GM21381 (cell line): ENCODE data around the gene UST.
"Not testable (repeated sequence)": the region's sequence is repeated elsewhere in the genome, so short reads cannot be mapped to it uniquely, and the experiment has no call there.

ENCODE experiments used
- ATAC-seq: cut with Tn5 transposase; IDR thresholded peaks from one replicate; pipeline ENCODE4 v1.9.1; 2021; ENCODE audit warnings: mild to moderate bottlenecking, moderate library complexity; ENCODE audit not compliant: unreplicated experiment

Gene UST

DNA sequence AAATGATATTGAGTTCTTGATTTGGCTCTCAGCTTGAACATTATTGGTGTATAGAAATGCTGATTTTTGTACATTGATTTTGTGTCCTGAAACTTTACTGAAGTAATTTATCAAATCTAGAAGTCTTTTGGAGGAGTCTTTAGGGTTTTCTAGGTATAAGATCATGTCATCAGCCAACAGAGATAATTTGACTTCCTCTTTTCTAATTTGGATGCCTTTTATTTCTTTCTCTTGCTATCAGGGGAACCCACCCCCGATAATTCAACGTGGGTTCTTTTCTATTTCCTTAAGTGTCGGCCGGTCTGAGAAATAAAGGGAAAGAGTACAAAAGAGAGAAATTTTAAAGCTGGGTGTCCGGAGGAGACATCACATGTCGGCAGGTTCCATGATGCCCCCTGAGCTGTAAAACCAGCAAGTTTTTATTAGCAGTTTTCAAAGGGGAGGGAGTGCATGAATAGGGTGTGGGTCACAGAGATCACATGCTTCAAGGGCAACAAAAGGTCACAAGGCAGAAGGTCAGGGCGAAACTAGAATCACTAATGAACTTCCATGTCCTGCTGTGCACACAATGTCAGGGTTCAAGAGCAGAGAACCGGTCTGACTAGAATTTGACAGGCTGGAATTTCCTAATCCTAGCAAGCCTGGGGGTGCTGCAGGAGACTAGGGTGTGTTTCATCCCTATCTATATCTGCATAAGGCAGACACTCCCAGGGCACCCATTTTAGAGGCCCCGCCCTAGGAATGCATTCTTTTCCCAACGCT, 17.6 kb downstream of the UST start:
- ATAC-seq, result not testable (repeated sequence)

DNA sequence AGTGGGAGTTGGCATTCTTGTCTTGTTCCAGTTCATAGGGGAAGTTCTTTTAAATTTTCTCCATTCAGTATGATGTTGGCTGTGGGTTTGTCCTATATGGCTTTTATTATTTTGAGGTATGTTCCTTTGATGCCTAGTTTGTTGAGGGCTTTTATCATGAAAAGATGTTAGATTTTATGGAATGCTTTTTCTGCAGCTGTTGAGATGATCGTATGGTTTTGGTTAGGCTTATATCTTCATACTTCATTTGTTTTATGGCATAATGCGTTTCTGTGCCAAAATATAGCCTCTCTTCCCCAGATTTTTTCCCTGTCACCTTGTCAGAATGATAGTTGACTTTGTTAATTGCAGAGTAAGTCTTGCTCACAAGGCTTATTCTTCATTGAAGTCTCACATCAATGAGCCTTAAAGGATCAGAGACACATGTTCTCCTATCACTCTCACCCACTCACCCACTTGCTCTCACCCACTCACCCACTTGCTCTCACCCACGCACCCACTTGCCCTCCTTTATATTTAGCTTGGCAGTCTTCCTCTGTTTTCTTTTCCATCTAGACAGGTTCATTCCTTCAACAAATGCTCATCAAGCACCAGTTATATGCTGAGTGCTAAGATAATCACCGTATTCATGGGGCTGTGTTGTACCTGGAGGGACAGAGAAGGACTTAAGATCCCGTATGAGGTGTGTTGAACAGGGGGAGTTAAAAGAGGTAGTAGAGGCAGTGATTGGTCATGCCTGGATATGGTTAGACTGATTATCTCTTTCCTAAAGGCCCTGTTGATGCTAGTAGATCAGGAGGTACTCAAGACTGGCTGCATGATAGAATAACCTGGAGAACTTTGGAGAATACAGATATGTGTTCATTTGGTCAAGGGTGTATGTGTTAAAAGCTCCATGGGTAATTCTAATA, 19.3 kb downstream of the UST start:
- no peak for ATAC-seq

DNA sequence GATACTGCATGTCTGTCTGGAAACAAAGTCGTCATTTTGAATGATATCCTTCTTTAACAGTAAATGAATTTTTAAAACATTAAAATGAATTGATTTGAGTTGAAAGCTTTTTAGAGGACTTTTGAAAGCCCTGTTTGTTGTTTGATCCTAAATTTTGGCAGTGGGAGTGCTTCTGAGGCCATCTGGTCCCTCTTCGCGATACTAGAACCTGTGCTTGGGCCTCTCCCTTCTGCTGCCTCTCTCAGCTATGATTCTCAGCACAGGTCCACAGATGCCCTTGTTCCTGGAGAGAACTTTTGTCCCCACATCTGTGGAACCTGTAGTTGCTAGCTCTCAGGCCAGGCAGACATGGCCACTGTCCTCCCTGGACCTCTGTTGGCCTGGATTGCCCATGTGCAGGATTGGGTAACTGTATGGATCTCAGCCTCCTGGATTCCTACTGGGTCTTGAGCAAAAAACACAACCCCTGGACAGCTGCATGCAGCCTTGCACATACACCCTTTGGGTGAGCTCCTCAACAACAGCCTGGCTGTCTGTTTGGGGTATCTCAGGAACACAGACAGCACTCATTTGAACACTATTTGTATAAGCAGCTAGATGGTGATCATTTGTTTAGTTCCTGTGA, 21.9 kb downstream of the UST start:
- no peak for ATAC-seq

DNA sequence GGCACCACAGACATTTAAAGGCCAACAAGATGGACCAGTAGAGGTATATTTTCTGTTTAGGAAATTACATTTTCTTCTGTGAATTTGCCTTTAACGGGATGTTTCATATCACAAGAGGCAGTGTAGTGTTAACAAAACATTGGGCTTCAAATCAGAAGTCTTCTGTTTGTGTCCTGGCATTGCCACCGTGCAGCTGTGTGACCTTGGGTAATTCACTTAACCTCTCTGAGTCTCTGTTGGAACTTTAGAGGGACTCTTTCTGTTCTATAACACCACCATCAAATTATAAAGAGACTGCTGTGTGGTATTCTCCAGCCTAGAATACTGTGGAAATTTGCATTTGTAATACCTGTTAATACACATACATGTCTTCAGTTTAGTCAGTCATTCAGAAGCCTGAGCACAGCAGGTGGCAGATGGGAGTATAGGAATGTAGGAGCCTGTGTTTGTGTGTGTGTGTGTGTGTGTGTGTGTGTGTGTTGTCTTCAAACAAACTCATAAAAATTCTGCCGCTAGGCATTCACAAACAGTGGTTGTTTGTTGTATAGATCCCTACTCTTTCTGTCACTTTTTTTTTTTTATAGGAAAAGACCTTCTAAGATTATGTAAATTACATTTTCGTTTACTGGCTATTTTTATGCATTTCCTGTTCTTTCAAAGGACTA, 22.6 kb downstream of the UST start:
- ATAC-seq, result no peak

DNA sequence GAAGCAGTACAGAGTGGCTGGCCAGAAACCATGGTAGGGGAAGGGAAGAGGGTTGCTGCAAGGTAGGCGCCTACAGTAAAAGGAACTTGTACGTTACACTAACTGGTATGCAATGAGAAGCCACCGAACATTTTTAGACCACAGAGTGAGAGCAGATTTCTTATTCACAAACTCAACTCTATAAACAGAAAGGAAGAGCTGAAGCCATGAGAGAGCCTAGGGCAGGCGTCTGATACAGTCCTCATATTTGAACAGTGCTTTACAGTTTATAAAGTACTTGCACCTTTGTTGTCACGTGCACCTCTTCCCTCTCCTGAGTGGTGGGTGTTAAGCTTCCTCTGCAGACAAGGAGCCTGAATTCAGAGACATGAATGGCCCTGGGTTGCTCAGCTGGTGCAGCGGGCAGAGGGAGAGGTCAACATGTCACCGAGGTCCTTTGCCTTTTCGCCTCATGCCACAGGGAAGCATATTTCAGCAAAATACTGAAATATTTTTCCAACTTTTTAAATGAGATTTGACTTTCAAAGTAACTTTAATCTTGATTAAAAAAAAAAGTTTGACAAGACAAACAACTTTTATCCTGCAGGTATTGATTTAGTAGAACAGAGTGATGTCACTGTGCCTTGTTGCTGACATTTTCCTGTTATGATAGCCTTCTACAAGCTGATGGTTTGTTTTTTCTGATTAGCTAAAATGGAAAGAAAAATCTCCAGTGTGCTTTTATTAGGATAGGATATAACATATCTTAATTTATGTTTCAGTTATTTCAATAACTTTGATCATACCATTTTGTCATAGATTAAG, 23.8 kb downstream of the UST start:
- no peak for ATAC-seq

DNA sequence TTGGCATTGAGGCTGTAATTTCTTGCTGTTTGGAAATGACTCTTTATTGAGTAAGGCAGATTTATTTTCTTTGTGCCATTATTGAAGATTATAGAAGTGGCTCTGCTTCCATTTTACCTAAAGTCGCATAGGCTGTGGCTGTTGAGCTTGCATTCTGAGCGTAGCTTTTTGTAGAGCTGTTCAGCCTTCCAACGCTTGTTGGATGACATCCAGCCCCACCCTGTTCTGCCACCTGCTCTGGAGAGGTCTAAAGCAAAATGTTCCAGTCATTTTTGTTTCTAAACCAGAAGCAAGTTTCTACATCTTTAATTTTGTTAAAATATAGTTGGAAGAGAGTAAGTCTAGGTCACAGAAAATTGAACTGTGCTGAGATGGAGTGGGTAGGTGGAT, 24.4 kb downstream of the UST start:
- ATAC-seq, result no peak

DNA sequence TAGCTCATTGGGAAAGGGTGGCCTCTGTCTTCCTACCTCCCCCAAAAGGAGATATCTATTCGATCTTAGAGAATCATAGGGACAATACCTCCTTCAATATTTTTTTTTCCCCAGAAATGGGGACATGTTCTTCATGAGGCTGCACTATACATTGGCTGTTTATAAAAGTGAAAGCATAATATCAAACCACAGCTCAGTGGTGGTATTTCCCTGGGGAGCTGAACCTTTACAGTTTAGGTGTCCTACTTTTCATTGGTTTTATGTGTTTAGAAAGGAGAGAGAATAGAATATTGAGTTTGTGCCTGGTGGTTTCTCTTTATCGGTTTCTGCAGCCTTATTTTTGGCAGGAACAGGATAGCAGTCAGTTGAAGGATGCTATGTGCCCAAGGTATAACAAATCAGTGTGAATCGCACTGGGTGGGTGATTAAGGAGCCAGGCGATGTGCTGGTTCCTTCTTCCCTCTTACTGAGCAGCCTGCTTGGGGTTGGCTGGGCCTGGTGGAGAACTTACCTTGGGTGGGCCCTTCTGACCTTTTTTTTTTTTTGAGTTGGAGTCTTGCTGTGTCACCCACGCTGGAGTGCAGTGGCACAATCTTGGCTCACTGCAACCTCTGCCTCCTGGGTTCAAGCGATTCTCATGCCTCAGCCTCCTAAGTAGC, 25.2 kb downstream of the UST start:
- ATAC-seq, result no peak

DNA sequence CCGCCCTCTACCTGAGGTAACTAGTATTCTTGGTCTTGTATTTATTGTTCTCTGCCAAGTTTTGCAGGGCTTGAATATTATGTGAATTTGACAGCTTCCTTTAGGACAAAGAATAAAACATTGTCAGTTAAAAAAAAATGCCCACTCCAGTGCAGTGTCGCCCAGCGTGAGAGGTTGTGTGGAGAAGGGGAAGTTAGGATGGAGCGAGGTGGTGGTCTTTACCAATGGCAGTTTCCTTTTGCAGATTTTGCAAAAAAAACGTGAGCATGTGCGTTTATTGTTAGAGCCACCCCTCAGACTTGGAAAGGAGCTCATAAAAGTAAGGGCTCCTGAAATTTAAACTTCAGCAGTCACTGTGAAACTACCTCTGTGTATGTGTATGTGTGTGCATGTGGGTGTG, 28.3 kb downstream of the UST start:
- ATAC-seq, result no peak

DNA sequence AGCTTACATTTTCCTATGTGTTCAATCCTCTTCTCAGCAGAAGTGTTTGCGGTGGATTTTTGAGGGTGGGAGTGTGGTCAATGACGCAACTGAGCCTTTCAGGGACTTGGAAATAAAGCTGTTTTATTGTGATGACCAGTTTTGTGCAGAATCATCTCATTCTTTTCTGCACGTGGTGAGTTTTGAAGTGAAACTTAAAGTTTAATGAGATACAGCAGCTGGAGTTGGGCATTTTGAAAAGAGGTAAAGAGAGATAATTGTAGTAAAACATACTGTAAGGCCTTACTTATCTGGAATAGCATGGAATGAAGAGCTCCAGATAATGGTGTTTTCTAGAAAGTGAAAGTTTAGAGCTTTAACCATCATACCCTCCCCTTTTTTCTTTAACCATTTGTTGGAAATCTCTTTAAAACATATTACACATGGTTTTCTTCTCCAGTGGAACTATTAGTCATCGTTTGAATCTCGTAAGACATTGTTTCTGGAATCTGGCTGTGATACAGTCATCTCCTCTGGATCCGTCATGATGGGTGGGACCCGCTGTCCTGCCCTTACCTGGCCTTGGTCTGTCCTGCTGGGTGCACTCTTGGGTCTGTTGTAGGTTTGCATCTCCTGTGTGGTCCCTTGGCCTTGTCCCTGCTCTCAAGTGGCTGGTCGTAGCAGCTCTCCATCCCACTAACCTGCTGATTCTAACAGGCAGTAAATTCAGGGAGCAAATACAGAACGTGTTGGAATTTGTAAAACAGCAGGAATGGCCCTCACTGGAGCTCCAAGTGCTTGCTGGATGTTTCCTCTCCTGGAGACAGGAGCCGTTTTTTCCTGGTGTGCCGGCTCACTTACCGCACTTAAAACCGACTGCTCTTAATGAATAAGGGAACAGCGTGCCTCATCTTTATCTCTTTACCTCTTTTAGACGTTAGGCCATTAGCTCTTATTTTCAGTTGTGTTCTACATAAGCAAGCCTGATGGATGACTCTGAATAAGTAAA, 29.8 kb downstream of the UST start:
- no peak for ATAC-seq

DNA sequence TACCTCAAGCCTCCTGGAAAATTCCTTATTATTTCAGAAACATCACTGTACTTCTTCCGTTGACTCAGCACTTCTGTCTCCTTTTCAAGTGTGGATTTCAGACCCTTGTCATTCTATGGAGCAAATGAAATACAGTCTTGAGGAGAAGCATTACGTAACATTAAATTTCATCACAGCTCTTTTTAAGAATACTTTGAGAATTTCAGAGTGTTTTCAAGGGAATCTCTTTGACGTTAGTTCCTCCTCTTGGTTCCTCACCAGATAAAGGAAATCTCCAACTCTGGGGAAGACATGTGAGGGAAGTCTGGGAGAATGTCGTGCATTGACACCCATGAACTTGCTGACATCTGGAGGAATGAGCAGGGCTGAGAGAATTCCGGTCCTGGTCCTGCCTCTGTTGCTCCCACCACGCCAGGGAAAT, 32.3 kb downstream of the UST start:
- ATAC-seq, result no peak

DNA sequence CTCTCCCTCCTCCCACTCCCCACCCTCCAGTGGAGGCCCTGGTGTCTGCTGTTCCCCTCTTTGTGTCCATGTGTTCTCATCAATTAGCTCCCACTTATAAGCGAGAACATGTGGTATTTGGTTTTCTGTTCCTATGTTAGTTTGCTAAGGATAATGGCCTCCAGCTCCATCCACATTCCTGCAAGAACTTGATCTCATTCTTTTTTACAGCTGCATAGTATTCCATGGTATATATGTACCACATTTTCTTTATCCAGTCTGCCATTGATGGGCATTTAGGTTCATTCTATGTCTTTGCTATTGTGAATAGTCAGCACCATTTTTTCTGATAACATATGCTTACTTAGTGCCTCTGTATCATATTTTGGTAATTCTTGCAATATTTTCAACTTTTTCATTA, 33.6 kb downstream of the UST start:
- ATAC-seq, result not testable (repeated sequence)

DNA sequence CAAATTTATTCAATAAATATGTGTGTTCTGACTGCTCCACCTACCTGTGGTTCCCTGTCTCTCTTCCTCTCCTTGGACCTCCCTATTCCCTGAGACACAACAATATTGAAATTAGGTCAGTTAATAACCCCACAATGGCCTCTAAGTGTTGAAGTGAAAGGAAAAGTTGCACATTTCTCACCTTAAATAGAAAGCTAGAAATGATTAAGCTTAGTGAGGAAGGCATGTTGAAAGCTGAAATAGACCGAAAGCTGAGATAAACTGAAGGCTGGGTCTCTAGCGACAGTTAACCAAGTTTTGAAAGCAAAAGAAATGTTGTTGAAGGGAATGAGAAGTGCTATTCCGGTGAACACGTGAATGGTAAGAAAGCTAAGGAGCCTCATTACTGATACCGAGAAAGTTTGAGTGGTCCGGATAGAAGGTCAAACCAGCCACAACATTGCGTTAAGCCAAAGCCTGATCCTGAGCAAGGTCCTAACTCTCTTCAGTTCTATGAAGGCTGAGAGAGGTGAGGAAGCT, 34.1 kb downstream of the UST start:
- ATAC-seq, result peak; percentile 97

DNA sequence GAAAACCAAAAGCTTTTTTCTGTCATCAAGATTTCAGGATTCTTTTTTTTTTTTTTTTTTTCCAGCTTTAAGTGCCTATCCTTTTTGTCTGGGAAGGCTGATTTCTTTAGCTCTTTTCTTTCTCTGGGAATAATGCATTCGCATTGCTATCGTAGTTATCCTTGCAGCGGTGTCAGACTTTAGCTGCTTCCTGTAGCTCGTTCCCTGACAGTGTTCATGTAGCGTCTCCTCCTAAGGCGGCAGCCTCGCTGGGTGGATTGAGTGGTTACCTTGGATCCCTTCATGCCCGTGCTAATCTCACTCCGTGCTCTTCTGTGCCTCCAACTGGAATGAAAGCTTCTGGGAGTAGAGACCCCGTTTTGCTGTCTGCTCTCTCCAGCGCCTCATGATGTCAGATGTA, 43.1 kb downstream of the UST start:
- no peak for ATAC-seq

DNA sequence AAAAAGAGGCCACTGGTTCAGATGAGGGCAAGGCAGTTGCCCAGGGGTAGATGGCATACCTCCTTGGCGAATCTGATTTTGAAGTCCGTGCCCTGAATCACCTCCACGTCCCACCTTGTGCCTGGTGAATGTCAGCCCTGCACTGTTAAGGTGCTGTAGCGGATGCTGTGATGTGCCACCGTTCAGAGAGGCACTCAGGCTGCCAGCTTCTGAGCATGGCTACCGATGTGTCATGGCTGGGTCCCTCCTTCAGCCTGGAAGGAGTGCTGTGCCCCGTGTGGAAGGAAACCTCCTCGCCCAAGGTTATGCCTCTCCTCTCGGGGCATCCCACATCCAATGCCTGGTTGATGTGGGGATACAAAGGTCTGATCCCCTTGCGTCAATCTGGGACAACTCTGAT, 43.6 kb downstream of the UST start:
- ATAC-seq, result no peak

DNA sequence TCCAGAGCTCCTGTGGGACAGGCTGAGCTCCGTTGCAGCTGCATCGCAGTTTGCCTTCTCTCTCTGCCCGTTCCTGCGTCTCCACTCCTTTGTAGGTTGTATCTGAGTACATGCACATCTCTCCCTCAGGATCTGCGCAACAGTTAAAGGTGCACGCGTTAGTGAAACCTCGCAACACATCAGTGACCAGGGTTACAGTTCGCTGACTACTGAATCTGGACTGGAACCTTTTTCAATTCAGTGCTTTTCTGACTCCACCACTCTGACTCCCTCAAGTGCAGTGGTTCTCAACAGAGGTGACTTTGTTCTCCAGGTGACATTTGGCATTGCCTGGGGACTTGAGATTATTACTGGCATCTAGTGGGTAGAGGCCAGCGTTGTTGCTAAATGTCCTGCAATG, 44.0 kb downstream of the UST start:
- no peak for ATAC-seq

DNA sequence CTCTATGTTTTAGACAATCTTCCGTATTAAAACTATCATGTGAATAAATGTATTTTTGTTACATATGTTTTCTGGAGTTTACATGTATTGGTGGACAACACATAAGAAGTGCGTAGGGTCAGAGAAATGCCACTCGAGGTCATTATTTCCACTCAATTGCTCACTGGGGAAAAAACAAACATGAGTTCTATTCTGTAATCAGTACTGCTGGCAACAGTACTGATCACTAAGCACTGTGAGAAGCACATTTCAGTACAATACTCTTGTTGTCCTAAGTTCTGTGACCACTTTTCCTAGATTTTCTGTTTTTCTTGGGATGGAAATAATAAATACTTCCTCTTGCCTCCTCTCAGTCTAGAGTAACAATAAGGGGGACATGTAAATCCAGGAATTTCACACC, 44.5 kb downstream of the UST start:
- no peak for ATAC-seq

DNA sequence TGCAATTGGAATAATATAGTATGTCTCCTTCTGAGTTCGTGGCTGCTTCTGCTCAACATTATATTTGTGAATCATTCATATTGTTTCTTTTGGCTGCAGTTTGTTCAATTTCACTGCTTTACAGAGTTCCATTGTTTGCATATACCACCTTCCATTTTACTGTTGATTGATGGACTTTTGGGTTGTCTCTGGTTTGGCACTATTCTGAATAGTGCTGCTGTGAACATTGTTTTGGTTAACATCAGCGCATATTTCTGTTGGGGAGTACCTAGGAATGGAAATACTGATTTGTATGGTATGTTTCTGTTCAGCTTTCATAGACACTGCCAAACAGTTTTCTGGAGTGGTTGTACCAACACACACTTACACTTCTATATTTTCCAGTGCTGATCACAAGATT, 46.9 kb downstream of the UST start:
- ATAC-seq, result no peak

DNA sequence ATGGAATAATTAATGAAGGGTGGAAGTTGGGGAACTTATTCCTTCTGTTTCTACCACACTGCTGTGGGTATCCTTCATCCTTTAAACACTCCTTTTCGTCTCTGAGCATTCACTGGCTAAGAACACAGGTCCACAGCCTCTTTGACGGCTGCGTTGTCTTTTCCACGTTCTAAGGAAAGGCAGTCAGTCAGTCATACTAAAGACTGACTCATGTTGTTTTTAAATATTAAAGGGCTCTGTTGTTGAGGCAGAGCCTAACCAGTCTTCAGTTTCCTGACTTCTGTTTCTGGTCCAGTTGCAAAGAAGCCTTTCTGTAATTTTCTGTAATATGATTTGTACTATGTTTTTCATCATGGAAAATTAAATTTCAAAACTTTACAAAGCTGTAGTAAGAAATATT, 48.0 kb downstream of the UST start:
- ATAC-seq, result no peak
